Measurements from ENCODE around the gene ATP2A3.

- no peak for TF ChIP-seq TAF1 (IDR thresholded peaks at IDR 0.05; ENCODE audit: low read depth)
- TF ChIP-seq CTCF (IDR thresholded peaks at IDR 0.05; ENCODE audit: poor library complexity, severe bottlenecking), result no peak
- no peak for TF ChIP-seq EP300 (conservative IDR thresholded peaks at IDR 0.05; ENCODE audit: poor library complexity, severe bottlenecking)
- TF ChIP-seq RAD21 (conservative IDR thresholded peaks at IDR 0.05), result no peak
- no peak for TF ChIP-seq MXI1 (conservative IDR thresholded peaks at IDR 0.05; ENCODE audit: poor library complexity, severe bottlenecking)
- TF ChIP-seq REST (IDR thresholded peaks at IDR 0.05; ENCODE audit: borderline replicate concordance), result no peak
- no peak for TF ChIP-seq EZH2 (IDR thresholded peaks at IDR 0.05; ENCODE audit: borderline replicate concordance, insufficient read depth, low read length, poor library complexity, severe bottlenecking)
- no peak for TF ChIP-seq POLR2AphosphoS5 (IDR thresholded peaks at IDR 0.05)
Measured at GRCh38 chr17:3888343-3889171, 75.7 kb downstream of the ATP2A3 start.

Measured in neural cell (in vitro differentiated cells).